GM12878 (cell line): ENCODE data around the gene UTP11. TPM values are rescaled to one million over a fixed set of nuclear protein-coding genes. Genes with fewer than 3 reads are reported as not detected.

Experiments used
- ATAC-seq: fragments of 200-7000 bp; cut with Tn5 transposase; 3 replicates; pipeline ENCODE4 v1.9.1; 2020; ENCODE audit warnings: mild to moderate bottlenecking, moderate library complexity
- BruUV-seq: library from RNA; stranded (reverse); fragments of 400-500 nt; replicated peaks from 2 replicates; lab custom pipeline; 2021; lab: Mats Ljungman, UMichigan
- CTCF ChIA-PET: fragments of 300-600 bp; sonication (Branson Sonifier 250); formaldehyde crosslinking; extraction: SDS; loops from one replicate; lab custom pipeline; 2021; ENCODE audit warnings: inconsistent platforms; lab: Yijun Ruan, JAX
- POLR2A ChIA-PET: fragments of 350-600 bp; formaldehyde crosslinking; extraction: SDS; loops from one replicate; lab custom pipeline; 2021; ENCODE audit warnings: inconsistent platforms; lab: Charles Lee
- RAD21 ChIA-PET: fragments of 300-600 bp; sonication (Branson Sonifier 250); formaldehyde crosslinking; loops from one replicate; lab custom pipeline; 2023; ENCODE audit warnings: antibody characterized with exemption; ENCODE audit not compliant: unreplicated experiment; lab: Charles Lee
- SMC1A ChIA-PET: fragments of 300-600 bp; sonication (Branson Sonifier 250); formaldehyde crosslinking; loops from one replicate; lab custom pipeline; 2023; ENCODE audit not compliant: unreplicated experiment, uncharacterized antibody; lab: Charles Lee
- DNase-seq: peaks from one replicate; pipeline ENCODE4 v3.0.0-alpha.2; 2011; ENCODE audit warnings: low read depth, low spot score
- FAIRE-seq: peaks from 3 replicates; lab custom pipeline; 2011; peaks lifted over from hg19 to GRCh38; lab: Jason Lieb, UNC
- H2AFZ ChIP-seq: 2 replicates; pipeline ENCODE4 v1.6.0; 2011; ENCODE audit warnings: low read depth, low read length, control low read depth; ENCODE audit not compliant: control insufficient read depth
- H3K27ac ChIP-seq: 2 replicates; pipeline ENCODE4 v1.5.1; 2011; ENCODE audit warnings: control low read depth; ENCODE audit not compliant: control insufficient read depth, insufficient read depth
- H3K27me3 ChIP-seq, 2 experiments: replicated peaks in 1 of 2; 2 replicates each; pipeline versions ENCODE4 v1.6.0 to v1.6.1; 2011; ENCODE audit warnings: low read length in 1 of 2; ENCODE audit not compliant: control insufficient read depth in 2 of 2, insufficient read depth in 2 of 2
- H3K36me3 ChIP-seq, 2 experiments: 2 replicates each; pipeline ENCODE4 v1.5.1; 2011; ENCODE audit warnings: low read length in 1 of 2; ENCODE audit not compliant: control insufficient read depth in 2 of 2, insufficient read depth in 2 of 2
- H3K4me1 ChIP-seq: 2 replicates; pipeline ENCODE4 v1.6.1; 2011; ENCODE audit warnings: mild to moderate bottlenecking, low read length, moderate library complexity, mixed read lengths; ENCODE audit not compliant: control insufficient read depth, insufficient read depth
- H3K4me2 ChIP-seq: 2 replicates; pipeline ENCODE4 v1.6.0; 2011; ENCODE audit warnings: control low read depth; ENCODE audit not compliant: control insufficient read depth, insufficient read depth
- H3K4me3 ChIP-seq: fragments of 200-600 bp; sonication (generic); 2 replicates; pipeline ENCODE4 v1.5.1; 2016
- H3K79me2 ChIP-seq: 2 replicates; pipeline ENCODE4 v1.6.0; 2011; ENCODE audit warnings: low read length; ENCODE audit not compliant: control insufficient read depth, insufficient read depth
- H3K9ac ChIP-seq: 2 replicates; pipeline ENCODE4 v1.8.0; 2011; ENCODE audit warnings: low read length, control low read depth, mixed read lengths; ENCODE audit not compliant: control insufficient read depth, insufficient read depth
- H3K9me3 ChIP-seq: replicated peaks from 3 replicates; pipeline ENCODE4 v1.5.1; 2011; ENCODE audit warnings: mild to moderate bottlenecking, low read length; ENCODE audit not compliant: control insufficient read depth, insufficient read depth
- H4K20me1 ChIP-seq: 2 replicates; pipeline ENCODE4 v1.6.0; 2011; ENCODE audit not compliant: control insufficient read depth, insufficient read depth
- BCL11A ChIP-seq: IDR thresholded peaks from 2 replicates; pipeline ENCODE4 v1.6.1; 2011; ENCODE audit warnings: low read depth, low read length
- BHLHE40 ChIP-seq, 2 experiments: fragments of 450-650 bp in 1 of 2; IDR thresholded peaks; 2 replicates each; pipeline ENCODE4 v1.6.1; 2011 to 2017; ENCODE audit warnings: low read depth in 2 of 2, borderline replicate concordance in 1 of 2, improper control_type of control experiment in 1 of 2, low read length in 1 of 2, mild to moderate bottlenecking in 1 of 2
- CREM ChIP-seq: IDR thresholded peaks from 2 replicates; pipeline ENCODE4 v1.6.1; 2014; ENCODE audit warnings: antibody characterized with exemption, low read depth
- ELK1 ChIP-seq: IDR thresholded peaks from 2 replicates; pipeline ENCODE4 v1.6.1; 2012; ENCODE audit warnings: low read depth, low read length, improper control_type of control experiment
- HDAC6 ChIP-seq: fragments of 200-600 bp; sonication (generic); IDR thresholded peaks from one replicate; pipeline ENCODE4 v1.8.0; 2017; ENCODE audit warnings: antibody characterized with exemption; ENCODE audit not compliant: unreplicated experiment
- KDM1A ChIP-seq: fragments of 200-600 bp; sonication (generic); IDR thresholded peaks from 2 replicates; pipeline ENCODE4 v1.6.1; 2016; ENCODE audit warnings: borderline replicate concordance
- LARP7 ChIP-seq: fragments of 450-650 bp; IDR thresholded peaks from 2 replicates; pipeline ENCODE4 v1.6.1; 2017; ENCODE audit warnings: mild to moderate bottlenecking
- MEF2B ChIP-seq: fragments of 450-650 bp; IDR thresholded peaks from 2 replicates; pipeline ENCODE4 v1.6.1; 2018; ENCODE audit warnings: mild to moderate bottlenecking, moderate library complexity; ENCODE audit not compliant: partially characterized antibody, poor library complexity, severe bottlenecking
- NFYB ChIP-seq: IDR thresholded peaks from 2 replicates; pipeline ENCODE4 v1.6.1; 2011; ENCODE audit warnings: low read depth, mild to moderate bottlenecking, low read length, improper control_type of control experiment, moderate library complexity; ENCODE audit not compliant: insufficient read depth
- NRF1 ChIP-seq: conservative IDR thresholded peaks from 2 replicates; pipeline ENCODE4 v1.6.1; 2011; ENCODE audit warnings: mild to moderate bottlenecking, low read depth, low read length, improper control_type of control experiment
- POLR2A ChIP-seq: IDR thresholded peaks from 2 replicates; pipeline ENCODE4 v1.6.1; 2011; ENCODE audit warnings: low read depth, mild to moderate bottlenecking, low read length
- PRDM15 ChIP-seq: fragments of 450-650 bp; formaldehyde crosslinking; IDR thresholded peaks from 2 replicates; pipeline ENCODE4 v1.4.0; 2020; ENCODE audit warnings: mild to moderate bottlenecking, moderate library complexity
- RELA ChIP-seq: fragments of 450-650 bp; IDR thresholded peaks from 2 replicates; pipeline ENCODE4 v1.8.0; 2014; ENCODE audit warnings: borderline replicate concordance; ENCODE audit not compliant: partially characterized antibody
- SMC3 ChIP-seq: IDR thresholded peaks from 2 replicates; pipeline ENCODE4 v1.6.1; 2011; ENCODE audit warnings: low read length, improper control_type of control experiment, borderline replicate concordance
- TCF3 ChIP-seq: IDR thresholded peaks from 2 replicates; pipeline ENCODE4 v1.6.1; 2012; ENCODE audit warnings: low read depth, mild to moderate bottlenecking, low read length, borderline replicate concordance; ENCODE audit not compliant: insufficient read depth
- YY1 ChIP-seq: IDR thresholded peaks from 2 replicates; pipeline ENCODE4 v1.6.1; 2011; ENCODE audit warnings: low read depth, mild to moderate bottlenecking, low read length
- ZNF207 ChIP-seq: fragments of 450-650 bp; IDR thresholded peaks from 2 replicates; pipeline ENCODE4 v1.6.1; 2014; ENCODE audit warnings: antibody characterized with exemption, mild to moderate bottlenecking, borderline replicate concordance
- WGBS: methylation state at CpG from one replicate; pipeline ENCODE4 v1.1.6; 2016; ENCODE audit warnings: low lambda C conversion rate; ENCODE audit not compliant: insufficient replicate concordance, insufficient coverage; ENCODE audit errors: missing lambda C conversion rate; 5-methylcytosine and 5-hydroxymethylcytosine counted together
- in situ Hi-C: fragments of 300-500 bp; cut with MboI; formaldehyde crosslinking; loops from 9 replicates; pipeline ENCODE4 v1.14.3; 2018; ENCODE audit warnings: mixed read lengths
- intact Hi-C: fragments of 100-400 bp; cut with micrococcal nuclease; formaldehyde crosslinking; loops from one replicate; pipeline ENCODE4 v1.14.2; 2022; ENCODE audit not compliant: unreplicated experiment
- polyA plus RNA-seq, 11 experiments: library from polyadenylated mRNA; depleted of rRNA in 4 of 11; unstranded in 6 of 11; stranded (reverse) in 5 of 11; fragments of >200 nt; fragmentation: Nextera tagmentation in 4 of 11; fragmentation: Illumina TruSeq in 1 of 11; extraction: Ambion mirVana in 4 of 11; extraction: Trizol in 1 of 11; gene quantifications; 1 replicate in 1 of 11; 2 replicates in 10 of 11; pipeline versions ENCODE4 v1.2.1 to v1.2.3, GENCODE V29; 2011 to 2016; ENCODE audit warnings: inconsistent platforms in 2 of 11, missing spikeins in 2 of 11, low read depth in 1 of 11
- total RNA-seq, 4 experiments: library from RNA; depleted of rRNA in 3 of 4; stranded (reverse); fragments of >200 nt in 3 of 4; fragmentation: Illumina TruSeq in 1 of 4; extraction: Trizol in 1 of 4; gene quantifications; 2 replicates each; pipeline versions ENCODE4 v1.2.1 to v1.2.3, GENCODE V29; 2013 to 2021

The UTP11 gene
- total and polyA plus RNA-seq, 10 of the 15 experiments (the other 5 are each of a cell fraction or from before 2014, with no cell fraction given) = 34.5 to 146 (median 64.2) TPM

- CTCF ChIA-PET = no interaction called here
- no peak for TF ChIP-seq MEF2B
- peak; percentile 57; the same call in 1 of the 2 replicates for TF ChIP-seq LARP7
- no peak for TF ChIP-seq TCF3
- no peak for TF ChIP-seq HDAC6
- TF ChIP-seq ZNF207 = no peak
- no peak for TF ChIP-seq YY1
- no peak for TF ChIP-seq KDM1A
- peak in 1 of 2 experiments; percentile 26; a peak in 1 of 4 replicates for TF ChIP-seq BHLHE40 (IDR thresholded peaks at IDR 0.05; ENCODE audit: borderline replicate concordance in 1 of 2, low read depth in 2 of 2, low read length in 1 of 2)
- TF ChIP-seq SMC3 = no peak
- TF ChIP-seq NFYB = no peak
- TF ChIP-seq CREM = no peak
- no peak for TF ChIP-seq NRF1
- TF ChIP-seq POLR2A = peak; percentile 79
- TF ChIP-seq PRDM15 (CRISPR knock-in tag) = no peak
- no peak for TF ChIP-seq BCL11A
- no peak for TF ChIP-seq RELA
- TF ChIP-seq ELK1 = no peak
These were observed 7.1 kb upstream of the UTP11 start, which contains the start of gene FHL3 for GRCh38 chr1:38005195-38006007. FHL3 (minus strand) TSS chr1:38005514; CDS start chr1:37999412, 6,102 bp downstream.

More at GRCh38 chr1:38005195-38006007, 7.1 kb upstream of the UTP11 start, which contains the start of gene FHL3:
- ChIA-PET POLR2A (no interaction called here), RAD21 (interaction anchor here (0.6 kb wide), 1 partner anchor 48 kb away, joined by 5 read pairs; no protein-coding TSS in a partner anchor), SMC1A (no interaction called here)
- 18% methylated on average over 12 of the region's 83 CpGs for WGBS
- Histone ChIP-seq H3K79me2 (peaks cover 18% of the 10 kb centered on the region), H2AFZ (peak within 1 kb of the TSS; percentile 57), H3K4me3 (peak within 1 kb of the TSS; percentile 72), H3K4me1 (peaks cover 21% of the 10 kb centered on the region), H3K9me3 (no peaks in the 10 kb centered on the region), H3K9ac (peak within 1 kb of the TSS; percentile 69), H3K4me2 (peak within 1 kb of the TSS; percentile 56), H4K20me1 (no peaks in the 10 kb centered on the region), H3K27ac (peak within 1 kb of the TSS; percentile 4), H3K36me3 (no peaks in the 10 kb centered on the region), H3K27me3 (0 out of 4 replicates have a peak, but pooled peaks cover 0 to 2% of the 10 kb centered on the region in 2 experiments)
- intact Hi-C loops = no loop called here
- DNase-seq (no peak), FAIRE-seq (no peak), ATAC-seq (peak; percentile 52)
- no TSS peak for BruUV-seq
- in situ Hi-C loops = no loop called here
